Hepatocyte (in vitro differentiated cells): Measurements from ENCODE around the gene MYRF. TPM values are rescaled to one million over a fixed set of nuclear protein-coding genes. Genes with fewer than 3 reads are reported as not detected.

ENCODE experiments used
- DNase-seq: peaks from one replicate; pipeline ENCODE4 v3.0.0-alpha.2; 2016; ENCODE audit warnings: low spot score
- H2AFZ ChIP-seq: fragments of 200-600 bp; sonication (generic); 2 replicates; pipeline ENCODE4 v1.6.0; 2016; ENCODE audit warnings: antibody characterized with exemption, mild to moderate bottlenecking
- H3K27ac ChIP-seq: fragments of 200-600 bp; sonication (generic); 2 replicates; pipeline ENCODE4 v1.5.1; 2016; ENCODE audit warnings: mild to moderate bottlenecking
- H3K27me3 ChIP-seq: fragments of 200-600 bp; sonication (generic); 2 replicates; pipeline ENCODE4 v1.6.1; 2016
- H3K36me3 ChIP-seq: fragments of 200-600 bp; sonication (generic); replicated peaks from 2 replicates; pipeline ENCODE4 v1.5.1; 2016; ENCODE audit warnings: low read depth; ENCODE audit not compliant: insufficient read depth
- H3K4me1 ChIP-seq: fragments of 200-600 bp; sonication (generic); 2 replicates; pipeline ENCODE4 v1.5.1; 2016; ENCODE audit warnings: mild to moderate bottlenecking, moderate library complexity; ENCODE audit not compliant: insufficient read depth
- H3K4me2 ChIP-seq: fragments of 200-600 bp; sonication (generic); 2 replicates; pipeline ENCODE4 v1.6.0; 2016
- H3K4me3 ChIP-seq: fragments of 200-600 bp; sonication (generic); 2 replicates; pipeline ENCODE4 v1.5.1; 2016; ENCODE audit warnings: mild to moderate bottlenecking
- H3K79me2 ChIP-seq: fragments of 200-600 bp; sonication (generic); 2 replicates; pipeline ENCODE4 v1.6.0; 2017; ENCODE audit warnings: mild to moderate bottlenecking
- H3K9me2 ChIP-seq: fragments of 200-600 bp; sonication (generic); replicated peaks from 2 replicates; pipeline ENCODE4 v1.6.0; 2017; ENCODE audit warnings: mild to moderate bottlenecking; ENCODE audit not compliant: insufficient read depth
- H3K9me3 ChIP-seq: fragments of 200-600 bp; sonication (generic); 2 replicates; pipeline ENCODE4 v1.5.1; 2016; ENCODE audit warnings: low read depth, mild to moderate bottlenecking
- H4K20me1 ChIP-seq: fragments of 200-600 bp; sonication (generic); 2 replicates; pipeline ENCODE4 v1.6.0; 2016; ENCODE audit warnings: mild to moderate bottlenecking; ENCODE audit not compliant: insufficient read depth, poor library complexity, severe bottlenecking
- EZH2 ChIP-seq: fragments of 200-600 bp; sonication (generic); IDR thresholded peaks from 2 replicates; pipeline ENCODE4 v1.6.1; 2016; ENCODE audit warnings: antibody characterized with exemption, mild to moderate bottlenecking, borderline replicate concordance
- EZH2phosphoT487 ChIP-seq: fragments of 200-600 bp; sonication (generic); IDR thresholded peaks from one replicate; pipeline ENCODE4 v1.6.1; 2018; ENCODE audit warnings: antibody characterized with exemption, mild to moderate bottlenecking, low read depth, moderate library complexity; ENCODE audit not compliant: unreplicated experiment, severe bottlenecking
- WGBS: methylation state at CpG from one replicate; pipeline ENCODE4 v1.1.6; 2016; ENCODE audit warnings: low lambda C conversion rate; ENCODE audit errors: missing lambda C conversion rate; 5-methylcytosine and 5-hydroxymethylcytosine counted together
- microRNA counts: library from miRNA; unstranded; fragments of <30 nt; microRNA quantifications from one replicate; lab custom pipeline; 2017
- polyA plus RNA-seq: library from polyadenylated mRNA; unstranded; fragments of >200 nt; fragmentation: Nextera tagmentation; extraction: Ambion mirVana; gene quantifications from 2 replicates; pipeline ENCODE4 v1.2.1, GENCODE V29; 2016
- total RNA-seq: library from RNA; depleted of rRNA; stranded (reverse); fragments of >200 nt; gene quantifications from 2 replicates; pipeline ENCODE4 v1.2.3, GENCODE V29; 2014
- TF ChIP-seq, protein P1 (sequence below): fragments of 200-600 bp; sonication (generic); IDR thresholded peaks from 2 replicates; pipeline ENCODE4 v1.5.1; 2016; ENCODE audit warnings: antibody characterized with exemption, mild to moderate bottlenecking; ENCODE audit not compliant: poor library complexity

Gene MYRF
- total and polyA plus RNA-seq, 2 experiments from 2014 or later: 57.3 to 96.7 TPM

DNA sequence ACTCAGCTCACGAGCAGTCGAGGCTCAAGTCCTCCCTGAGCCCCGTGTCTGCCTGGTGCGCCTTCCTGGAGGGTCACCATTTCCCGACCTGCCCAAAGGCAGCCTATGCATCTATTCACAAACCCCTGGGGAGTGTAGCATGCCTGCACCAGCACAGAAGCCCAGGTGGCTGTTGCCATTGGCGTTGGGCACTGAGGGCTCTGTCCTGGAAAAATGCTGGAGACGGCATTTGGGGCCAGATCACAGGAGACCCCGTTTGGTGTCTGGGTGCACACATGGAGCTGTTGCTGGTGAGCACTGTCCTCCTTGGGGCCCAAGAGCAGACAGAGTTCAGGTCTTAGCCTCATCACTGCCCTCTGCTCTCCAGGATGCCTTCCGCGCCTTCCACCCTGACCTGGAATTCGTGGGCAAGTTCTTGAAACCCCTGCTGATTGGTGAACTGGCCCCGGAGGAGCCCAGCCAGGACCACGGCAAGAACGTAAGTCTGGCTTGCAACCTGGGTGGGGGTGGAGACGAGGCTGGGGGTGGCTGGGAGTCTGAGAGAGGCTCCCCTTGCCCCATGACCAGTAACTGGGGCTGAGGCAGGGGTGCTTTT is 85.1 kb downstream of the MYRF start:
- no peaks in the 10 kb centered on the region for H3K27me3 ChIP-seq
- no peaks in the 10 kb centered on the region for H3K36me3 ChIP-seq
- TF ChIP-seq EZH2phosphoT487 (no peak), EZH2 (no peak)
- TF ChIP-seq, protein P1, sequence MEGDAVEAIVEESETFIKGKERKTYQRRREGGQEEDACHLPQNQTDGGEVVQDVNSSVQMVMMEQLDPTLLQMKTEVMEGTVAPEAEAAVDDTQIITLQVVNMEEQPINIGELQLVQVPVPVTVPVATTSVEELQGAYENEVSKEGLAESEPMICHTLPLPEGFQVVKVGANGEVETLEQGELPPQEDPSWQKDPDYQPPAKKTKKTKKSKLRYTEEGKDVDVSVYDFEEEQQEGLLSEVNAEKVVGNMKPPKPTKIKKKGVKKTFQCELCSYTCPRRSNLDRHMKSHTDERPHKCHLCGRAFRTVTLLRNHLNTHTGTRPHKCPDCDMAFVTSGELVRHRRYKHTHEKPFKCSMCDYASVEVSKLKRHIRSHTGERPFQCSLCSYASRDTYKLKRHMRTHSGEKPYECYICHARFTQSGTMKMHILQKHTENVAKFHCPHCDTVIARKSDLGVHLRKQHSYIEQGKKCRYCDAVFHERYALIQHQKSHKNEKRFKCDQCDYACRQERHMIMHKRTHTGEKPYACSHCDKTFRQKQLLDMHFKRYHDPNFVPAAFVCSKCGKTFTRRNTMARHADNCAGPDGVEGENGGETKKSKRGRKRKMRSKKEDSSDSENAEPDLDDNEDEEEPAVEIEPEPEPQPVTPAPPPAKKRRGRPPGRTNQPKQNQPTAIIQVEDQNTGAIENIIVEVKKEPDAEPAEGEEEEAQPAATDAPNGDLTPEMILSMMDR: no peak
- H3K4me2 ChIP-seq: no peak overlapping the region
- no peak overlapping the region for H3K4me3 ChIP-seq
- H3K9me3 ChIP-seq: no peaks in the 10 kb centered on the region
- WGBS: 96% methylated on average over 15 of the region's 15 CpGs
- no peaks in the 10 kb centered on the region for H3K9me2 ChIP-seq
- no peak overlapping the region for H2AFZ ChIP-seq
- peaks cover 37% of the 10 kb centered on the region for H4K20me1 ChIP-seq
- H3K4me1 ChIP-seq: peaks cover 13% of the 10 kb centered on the region
- no peak for DNase-seq
- no peak overlapping the region for H3K27ac ChIP-seq
- peaks cover 55% of the 10 kb centered on the region for H3K79me2 ChIP-seq

MicroRNAs encoded within 50 kb of the gene (microRNA counts, 767-probe panel; counts per million panel counts)
- microRNA hsa-miR-1908 (lab: Ali Mortazavi, UCI) (not detected), microRNA hsa-miR-611 (lab: Ali Mortazavi, UCI) (not detected)

Other genes with a start within 250 kb of the MYRF start
- gene LRRC10B, start 243.9 kb upstream of the MYRF start, total RNA-seq: 0.20 and 0.43 TPM in 2 replicates
- gene LRRC10B, start 243.9 kb upstream of the MYRF start, polyA plus RNA-seq: 0.68 TPM in 1 of 2 replicates, not detected in the other
- 13.5 and 15.5 TPM in 2 replicates for gene SYT7, start 171.6 kb upstream of the MYRF start, total RNA-seq
- gene SYT7, start 171.6 kb upstream of the MYRF start, polyA plus RNA-seq: 8.7 and 11.3 TPM in 2 replicates
- 5.5 and 8.9 TPM in 2 replicates for gene DAGLA, start 72.2 kb upstream of the MYRF start, total RNA-seq
- gene DAGLA, start 72.2 kb upstream of the MYRF start, polyA plus RNA-seq: 7.4 and 8.3 TPM in 2 replicates
- 64.7 and 90.9 TPM in 2 replicates for gene TMEM258, start 40.0 kb downstream of the MYRF start, total RNA-seq
- gene TMEM258, start 40.0 kb downstream of the MYRF start, polyA plus RNA-seq: 253 and 255 TPM in 2 replicates
- gene FEN1, start 40.3 kb downstream of the MYRF start, total RNA-seq: 14.2 and 15.4 TPM in 2 replicates
- 13.6 and 21.0 TPM in 2 replicates for gene FEN1, start 40.3 kb downstream of the MYRF start, polyA plus RNA-seq
- 151 and 159 TPM in 2 replicates for gene FADS1, start 64.4 kb downstream of the MYRF start, total RNA-seq
- gene FADS1, start 64.4 kb downstream of the MYRF start, polyA plus RNA-seq: 218 and 230 TPM in 2 replicates
- gene FADS2, start 75.7 kb downstream of the MYRF start, total RNA-seq: 256 and 317 TPM in 2 replicates
- 277 and 356 TPM in 2 replicates for gene FADS2, start 75.7 kb downstream of the MYRF start, polyA plus RNA-seq
- 19.4 and 25.0 TPM in 2 replicates for gene FADS3, start 138.9 kb downstream of the MYRF start, total RNA-seq
- gene FADS3, start 138.9 kb downstream of the MYRF start, polyA plus RNA-seq: 36.0 and 37.0 TPM in 2 replicates
- 9.1 and 10.8 TPM in 2 replicates for gene RAB3IL1, start 164.9 kb downstream of the MYRF start, total RNA-seq
- gene RAB3IL1, start 164.9 kb downstream of the MYRF start, polyA plus RNA-seq: 15.4 and 18.6 TPM in 2 replicates
- 3.5 and 4.7 TPM in 2 replicates for gene BEST1, start 197.7 kb downstream of the MYRF start, total RNA-seq
- 5.7 and 6.9 TPM in 2 replicates for gene BEST1, start 197.7 kb downstream of the MYRF start, polyA plus RNA-seq
- 1,071 and 1,519 TPM in 2 replicates for gene FTH1, start 215.0 kb downstream of the MYRF start, total RNA-seq
- 8,379 and 8,694 TPM in 2 replicates for gene FTH1, start 215.0 kb downstream of the MYRF start, polyA plus RNA-seq